ENCODE measurements around the gene CDHR1.

- TF ChIP-seq, protein P1, sequence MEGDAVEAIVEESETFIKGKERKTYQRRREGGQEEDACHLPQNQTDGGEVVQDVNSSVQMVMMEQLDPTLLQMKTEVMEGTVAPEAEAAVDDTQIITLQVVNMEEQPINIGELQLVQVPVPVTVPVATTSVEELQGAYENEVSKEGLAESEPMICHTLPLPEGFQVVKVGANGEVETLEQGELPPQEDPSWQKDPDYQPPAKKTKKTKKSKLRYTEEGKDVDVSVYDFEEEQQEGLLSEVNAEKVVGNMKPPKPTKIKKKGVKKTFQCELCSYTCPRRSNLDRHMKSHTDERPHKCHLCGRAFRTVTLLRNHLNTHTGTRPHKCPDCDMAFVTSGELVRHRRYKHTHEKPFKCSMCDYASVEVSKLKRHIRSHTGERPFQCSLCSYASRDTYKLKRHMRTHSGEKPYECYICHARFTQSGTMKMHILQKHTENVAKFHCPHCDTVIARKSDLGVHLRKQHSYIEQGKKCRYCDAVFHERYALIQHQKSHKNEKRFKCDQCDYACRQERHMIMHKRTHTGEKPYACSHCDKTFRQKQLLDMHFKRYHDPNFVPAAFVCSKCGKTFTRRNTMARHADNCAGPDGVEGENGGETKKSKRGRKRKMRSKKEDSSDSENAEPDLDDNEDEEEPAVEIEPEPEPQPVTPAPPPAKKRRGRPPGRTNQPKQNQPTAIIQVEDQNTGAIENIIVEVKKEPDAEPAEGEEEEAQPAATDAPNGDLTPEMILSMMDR (IDR thresholded peaks at IDR 0.05): no peak
- no peak for TF ChIP-seq POLR2A (IDR thresholded peaks at IDR 0.05)
These were observed 3.3 kb downstream of the CDHR1 start for GRCh38 chr10:84197643-84198042.

All from heart left ventricle (tissue), 13 donors.